GM19351 (cell line): Measurements from ENCODE around the gene PPP2R2C.

Source experiments
- ATAC-seq: cut with Tn5 transposase; IDR thresholded peaks from one replicate; pipeline ENCODE4 v1.9.1; 2021; ENCODE audit warnings: mild to moderate bottlenecking, moderate library complexity; ENCODE audit not compliant: unreplicated experiment

PPP2R2C gene

GRCh38 chr4:6449746-6450369 lies 22.6 kb downstream of the PPP2R2C start:
- ATAC-seq: no peak

- no peak for ATAC-seq
These were observed 23.1 kb downstream of the PPP2R2C start for GRCh38 chr4:6449335-6449734.

GRCh38 chr4:6448476-6449170 lies 23.8 kb downstream of the PPP2R2C start:
- no peak for ATAC-seq

- ATAC-seq: no peak
These were observed 24.7 kb downstream of the PPP2R2C start for GRCh38 chr4:6447672-6448171.

GRCh38 chr4:6446538-6447451 lies 25.6 kb downstream of the PPP2R2C start:
- ATAC-seq: no peak

GRCh38 chr4:6446130-6446482 lies 26.3 kb downstream of the PPP2R2C start:
- ATAC-seq: no peak

GRCh38 chr4:6445403-6446129 lies 26.8 kb downstream of the PPP2R2C start:
- ATAC-seq: no peak

- no peak for ATAC-seq
These were observed 27.8 kb downstream of the PPP2R2C start for GRCh38 chr4:6444582-6444981.

GRCh38 chr4:6443035-6444023 lies 29.1 kb downstream of the PPP2R2C start:
- ATAC-seq: no peak

GRCh38 chr4:6442555-6442954 lies 29.9 kb downstream of the PPP2R2C start:
- ATAC-seq: no peak

GRCh38 chr4:6441758-6442157 lies 30.7 kb downstream of the PPP2R2C start:
- no peak for ATAC-seq

- no peak for ATAC-seq
These were observed 31.2 kb downstream of the PPP2R2C start for GRCh38 chr4:6441202-6441582.

GRCh38 chr4:6440506-6441201 lies 31.8 kb downstream of the PPP2R2C start:
- ATAC-seq: no peak

GRCh38 chr4:6439120-6439762 lies 33.2 kb downstream of the PPP2R2C start:
- ATAC-seq: no peak

- no peak for ATAC-seq
These were observed 34.6 kb downstream of the PPP2R2C start for GRCh38 chr4:6437826-6438238.

GRCh38 chr4:6435010-6435409 lies 37.4 kb downstream of the PPP2R2C start:
- no peak for ATAC-seq

- ATAC-seq: no peak
These were observed 41.5 kb downstream of the PPP2R2C start for GRCh38 chr4:6430927-6431326.

- ATAC-seq: no peak
These were observed 44.8 kb downstream of the PPP2R2C start for GRCh38 chr4:6427439-6428090.
